HG03565 (cell line): Measurements from ENCODE around the gene FXYD7.

Experiments
- ATAC-seq: cut with Tn5 transposase; IDR thresholded peaks from one replicate; pipeline ENCODE4 v1.9.1; 2021; ENCODE audit warnings: mild to moderate bottlenecking, moderate library complexity; ENCODE audit not compliant: unreplicated experiment

The FXYD7 gene

GRCh38 chr19:35162471-35163326 lies 19.6 kb downstream of the FXYD7 start:
- no peak for ATAC-seq

GRCh38 chr19:35164418-35164817 lies 21.4 kb downstream of the FXYD7 start:
- ATAC-seq = no peak

DNA sequence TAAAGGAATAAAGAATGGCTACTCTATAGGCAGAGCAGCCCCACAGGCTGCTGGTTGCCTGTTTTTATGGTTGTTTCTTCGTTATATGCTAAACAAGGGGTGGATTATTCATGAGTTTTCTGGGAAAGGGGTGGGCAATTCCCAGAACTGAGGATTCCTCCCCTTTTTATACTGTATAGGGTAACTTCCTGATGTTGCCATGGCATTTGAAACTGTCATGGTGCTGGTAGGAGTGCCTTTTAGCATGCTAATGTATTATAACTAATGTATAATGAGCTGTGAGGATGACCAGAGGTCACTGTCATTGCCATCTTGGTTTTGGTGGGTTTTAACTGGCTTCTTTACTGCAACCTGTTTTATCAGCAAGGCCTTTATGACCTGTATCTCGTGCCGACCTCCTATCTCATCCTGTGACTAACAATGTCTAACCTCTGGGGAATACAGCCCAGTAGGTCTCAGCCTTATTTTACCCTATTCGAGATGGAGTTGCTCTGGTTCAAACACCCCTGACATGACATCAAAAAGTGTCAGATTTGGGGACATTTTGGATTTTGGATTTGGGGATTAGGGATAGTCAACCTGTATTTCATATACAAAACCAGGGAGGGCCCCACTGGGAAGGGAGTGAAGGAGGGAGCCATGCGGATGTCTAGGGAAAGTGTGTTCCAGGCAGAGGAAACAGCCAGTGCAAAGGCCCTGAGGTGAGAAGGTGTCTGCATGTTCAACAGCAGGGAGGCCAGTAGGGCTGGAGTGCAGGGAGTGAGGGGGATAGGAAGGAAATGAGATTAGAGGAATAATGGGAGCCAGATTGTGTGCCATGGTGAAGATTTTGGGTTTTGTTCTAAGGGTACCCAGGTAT lies 22.4 kb downstream of the FXYD7 start:
- ATAC-seq = no peak

DNA sequence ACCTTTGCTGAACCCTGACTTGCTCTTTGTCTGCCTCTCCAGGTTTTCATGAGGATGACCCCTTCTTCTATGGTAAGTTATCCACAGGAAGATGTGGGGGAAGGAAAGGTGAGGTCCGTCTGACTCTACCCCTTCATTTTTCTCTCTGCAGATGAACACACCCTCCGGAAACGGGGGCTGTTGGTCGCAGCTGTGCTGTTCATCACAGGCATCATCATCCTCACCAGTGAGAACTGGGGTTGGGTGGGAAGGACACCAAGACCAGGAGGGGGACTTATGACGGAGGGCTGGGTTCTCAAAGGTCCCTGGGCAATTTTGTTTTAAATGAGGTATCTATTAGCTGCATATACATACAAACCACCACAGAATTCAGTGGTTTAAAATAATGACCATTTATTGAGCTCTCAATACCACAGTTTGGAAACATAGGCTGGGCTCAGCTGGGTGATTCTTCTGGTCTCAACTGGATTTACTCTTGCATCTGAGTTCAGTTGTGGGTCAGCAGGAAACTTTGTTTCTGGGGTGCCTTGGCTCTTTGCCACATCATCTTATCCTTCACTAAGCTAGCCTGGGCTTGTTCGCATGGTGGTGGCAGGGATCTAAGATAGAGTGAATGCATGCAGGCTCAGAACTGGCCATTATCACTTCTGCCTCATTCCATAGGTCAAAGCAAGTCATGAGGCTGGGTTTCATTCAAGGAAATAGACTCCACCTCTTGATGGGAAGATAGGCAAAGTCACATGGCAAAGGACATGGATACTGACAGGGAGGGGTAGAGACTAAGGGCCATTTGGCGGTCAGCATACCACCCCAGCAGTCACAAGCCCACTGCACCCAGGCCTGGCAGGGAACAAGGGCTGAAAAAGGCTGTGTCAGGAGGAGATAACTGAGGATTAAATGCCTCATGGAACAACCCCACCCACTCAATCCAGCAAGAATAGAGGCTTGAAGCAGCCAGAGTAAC lies 23.3 kb downstream of the FXYD7 start:
- no peak for ATAC-seq

DNA sequence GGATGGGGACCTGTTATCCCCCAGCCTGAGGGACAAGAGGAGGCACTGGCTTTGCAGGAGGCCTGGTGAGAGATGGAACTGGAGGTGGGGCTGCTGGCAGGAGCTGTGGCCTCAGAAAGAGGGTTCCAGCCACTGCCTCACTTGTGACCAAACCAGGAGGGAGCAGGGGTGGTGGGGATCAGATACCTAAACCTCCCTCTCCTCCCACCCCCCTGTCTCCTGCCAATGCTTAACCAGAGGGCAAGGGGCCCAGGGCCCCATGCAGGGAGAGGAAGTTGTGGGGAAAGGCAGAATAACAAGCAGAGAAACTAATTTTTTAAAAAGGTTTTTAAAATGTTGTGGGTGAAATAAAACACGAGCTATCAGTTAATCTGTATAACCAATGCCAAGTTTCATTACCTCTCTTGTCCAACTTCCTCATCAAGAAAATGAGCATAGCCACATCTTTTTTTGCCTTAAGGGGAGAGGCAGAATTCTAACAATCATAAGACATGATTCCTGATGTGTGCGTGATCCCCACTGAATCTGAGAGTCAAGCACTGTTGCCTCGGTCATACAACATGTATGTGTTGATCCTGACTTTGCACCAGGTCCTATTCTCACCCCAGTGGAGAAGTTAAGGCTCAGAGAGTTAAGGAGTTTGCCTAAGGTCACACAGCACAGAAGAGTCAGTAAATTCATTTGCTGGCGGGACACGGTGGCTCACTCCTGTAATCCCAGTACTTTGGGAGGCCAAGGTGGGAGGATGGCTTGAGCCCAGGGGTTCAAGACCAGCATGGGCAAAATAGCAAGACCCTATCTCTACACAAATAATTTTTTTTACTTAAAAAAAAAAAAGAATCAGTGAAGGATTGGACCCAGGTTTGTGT lies 24.4 kb downstream of the FXYD7 start:
- ATAC-seq = no peak

DNA sequence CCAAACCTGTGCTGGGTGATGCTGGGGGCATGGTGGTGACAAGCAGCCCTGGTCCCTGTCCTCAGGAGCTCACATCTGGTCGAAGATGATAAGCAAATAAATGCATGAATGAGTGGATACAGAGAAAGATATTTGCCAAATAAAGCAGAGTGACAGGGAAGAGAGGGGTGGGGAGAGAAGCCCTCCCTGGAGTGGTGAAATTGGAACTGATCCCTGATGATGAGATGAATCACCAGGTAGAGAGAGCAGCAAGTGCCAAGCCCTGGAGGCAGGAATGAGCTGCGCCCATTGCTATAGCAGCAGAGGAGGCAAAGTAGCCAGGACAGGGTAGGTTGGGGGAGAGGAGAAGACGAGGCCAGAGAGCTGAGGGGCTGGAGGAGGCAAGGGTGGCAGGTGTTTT lies 25.1 kb downstream of the FXYD7 start:
- no peak for ATAC-seq

DNA sequence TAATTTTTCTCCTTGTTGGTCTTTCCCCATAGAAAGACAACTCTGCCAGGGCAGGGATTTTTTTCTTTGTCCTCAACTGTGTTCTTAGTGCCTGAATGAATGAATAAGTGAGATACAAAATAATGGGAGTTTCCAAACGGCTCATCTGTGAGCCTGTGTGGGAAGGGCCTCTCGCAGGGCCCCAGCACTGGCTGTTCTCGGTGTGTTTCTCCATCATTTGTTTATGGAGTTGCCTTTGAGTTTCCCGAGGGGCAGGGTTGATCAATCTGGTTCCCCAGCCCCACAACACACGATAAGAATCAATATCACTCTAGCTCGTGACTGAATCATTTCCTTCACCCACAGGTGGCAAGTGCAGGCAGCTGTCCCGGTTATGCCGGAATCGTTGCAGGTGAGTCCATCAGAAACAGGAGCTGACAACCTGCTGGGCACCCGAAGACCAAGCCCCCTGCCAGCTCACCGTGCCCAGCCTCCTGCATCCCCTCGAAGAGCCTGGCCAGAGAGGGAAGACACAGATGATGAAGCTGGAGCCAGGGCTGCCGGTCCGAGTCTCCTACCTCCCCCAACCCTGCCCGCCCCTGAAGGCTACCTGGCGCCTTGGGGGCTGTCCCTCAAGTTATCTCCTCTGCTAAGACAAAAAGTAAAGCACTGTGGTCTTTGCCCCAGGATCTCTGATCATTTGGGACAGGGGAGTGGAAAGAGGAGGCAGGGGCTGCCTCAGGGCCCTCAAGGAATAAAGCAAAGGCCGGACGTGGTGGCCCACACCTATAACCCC lies 26.4 kb downstream of the FXYD7 start:
- ATAC-seq = no peak

- no peak for ATAC-seq
These were observed 27.5 kb downstream of the FXYD7 start for GRCh38 chr19:35170359-35171061.

- ATAC-seq = no peak
These were observed 28.7 kb downstream of the FXYD7 start for GRCh38 chr19:35171730-35172129.

DNA sequence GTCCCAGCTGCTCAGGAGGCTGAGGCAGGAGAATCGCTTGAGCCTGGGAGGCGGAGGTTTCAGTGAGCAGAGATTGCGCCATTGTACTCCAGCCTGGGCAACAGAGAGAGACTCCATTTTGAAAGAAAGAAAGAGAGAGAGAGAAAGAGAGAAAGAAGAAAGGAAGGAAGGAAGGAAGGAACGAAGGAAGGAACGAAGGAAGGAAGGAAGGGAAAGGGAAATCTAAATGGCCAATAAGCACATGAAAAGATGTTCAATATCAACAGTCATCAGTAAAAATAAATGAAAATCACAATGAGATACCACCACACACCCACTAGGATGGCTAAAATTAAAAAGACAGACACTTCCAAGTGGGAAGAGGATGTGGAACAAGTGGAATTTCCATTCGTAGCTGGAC lies 31.2 kb downstream of the FXYD7 start:
- ATAC-seq = no peak

GRCh38 chr19:35176181-35176570 lies 33.1 kb downstream of the FXYD7 start:
- ATAC-seq = no peak

- ATAC-seq = no peak
These were observed 34.6 kb downstream of the FXYD7 start for GRCh38 chr19:35177377-35178274.

DNA sequence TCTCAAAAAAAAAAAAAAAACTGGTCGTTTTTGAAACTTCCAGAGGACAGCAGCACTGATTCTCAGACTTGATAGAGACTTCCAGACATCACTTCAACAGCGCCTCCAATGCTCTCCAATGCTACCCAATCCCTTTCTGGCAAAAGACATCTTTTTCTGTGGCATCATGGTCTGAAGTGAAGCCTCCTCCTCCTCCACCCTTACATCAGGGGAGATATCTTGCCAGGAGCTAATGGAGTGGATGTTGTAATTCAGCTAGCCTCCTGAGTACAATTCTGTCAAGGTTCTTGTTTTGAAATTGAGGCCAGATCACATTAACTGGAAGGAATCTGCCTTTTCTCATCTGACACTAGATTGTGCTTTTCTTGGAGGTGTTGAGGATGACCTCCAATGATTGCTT lies 35.6 kb downstream of the FXYD7 start:
- ATAC-seq = no peak

- ATAC-seq = no peak
These were observed 36.8 kb downstream of the FXYD7 start for GRCh38 chr19:35179830-35180229.

DNA sequence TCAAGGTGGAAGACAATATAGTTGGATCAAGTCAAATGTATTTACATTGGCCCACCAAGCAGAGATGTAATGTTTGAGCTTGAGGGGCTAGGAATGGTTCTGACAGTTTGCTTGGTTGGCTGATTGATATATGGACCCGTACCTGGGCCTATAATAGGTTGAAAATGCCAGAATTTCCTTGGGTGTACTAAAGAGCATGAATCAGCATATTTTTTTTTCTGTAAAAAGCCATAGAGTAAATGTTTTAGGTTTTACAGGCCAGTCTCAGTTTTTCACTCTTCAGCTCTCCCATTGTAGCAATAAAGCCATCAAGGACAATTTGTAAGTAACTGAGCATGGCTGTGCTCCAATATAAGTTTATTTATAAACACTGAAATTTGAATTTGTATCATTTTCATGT lies 38.3 kb downstream of the FXYD7 start:
- ATAC-seq = no peak

DNA sequence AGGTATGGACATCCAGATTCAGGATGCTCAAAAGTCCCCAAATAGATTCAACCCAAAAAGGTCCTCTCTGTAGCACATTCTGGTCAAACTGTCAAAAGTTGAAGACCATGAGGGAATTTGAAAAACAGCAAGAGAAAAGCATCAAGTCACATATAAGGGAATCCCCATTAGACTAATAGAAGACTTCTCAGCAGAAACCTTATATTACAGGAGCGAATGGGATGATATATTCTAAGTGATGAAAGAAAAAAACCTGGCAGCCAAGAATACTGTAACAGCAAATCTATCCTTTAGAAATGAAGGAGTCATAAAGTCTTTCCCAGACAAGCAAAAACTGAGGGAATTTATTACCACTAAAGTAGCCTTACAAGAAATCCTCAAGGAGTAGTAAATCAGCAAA lies 41.2 kb downstream of the FXYD7 start:
- no peak for ATAC-seq

GRCh38 chr19:35184884-35185283 lies 41.8 kb downstream of the FXYD7 start:
- no peak for ATAC-seq
